Hepatocyte (in vitro differentiated cells): ENCODE measurements around the gene AKAP1. TPM values are rescaled to one million over a fixed set of nuclear protein-coding genes. Genes with fewer than 3 reads are reported as not detected.

ENCODE experiments used
- DNase-seq: peaks from one replicate; pipeline ENCODE4 v3.0.0-alpha.2; 2016; ENCODE audit warnings: low spot score
- H2AFZ ChIP-seq: fragments of 200-600 bp; sonication (generic); 2 replicates; pipeline ENCODE4 v1.6.0; 2016; ENCODE audit warnings: antibody characterized with exemption, mild to moderate bottlenecking
- H3K27ac ChIP-seq: fragments of 200-600 bp; sonication (generic); 2 replicates; pipeline ENCODE4 v1.5.1; 2016; ENCODE audit warnings: mild to moderate bottlenecking
- H3K27me3 ChIP-seq: fragments of 200-600 bp; sonication (generic); 2 replicates; pipeline ENCODE4 v1.6.1; 2016
- H3K36me3 ChIP-seq: fragments of 200-600 bp; sonication (generic); replicated peaks from 2 replicates; pipeline ENCODE4 v1.5.1; 2016; ENCODE audit warnings: low read depth; ENCODE audit not compliant: insufficient read depth
- H3K4me1 ChIP-seq: fragments of 200-600 bp; sonication (generic); 2 replicates; pipeline ENCODE4 v1.5.1; 2016; ENCODE audit warnings: mild to moderate bottlenecking, moderate library complexity; ENCODE audit not compliant: insufficient read depth
- H3K4me2 ChIP-seq: fragments of 200-600 bp; sonication (generic); 2 replicates; pipeline ENCODE4 v1.6.0; 2016
- H3K4me3 ChIP-seq: fragments of 200-600 bp; sonication (generic); 2 replicates; pipeline ENCODE4 v1.5.1; 2016; ENCODE audit warnings: mild to moderate bottlenecking
- H3K79me2 ChIP-seq: fragments of 200-600 bp; sonication (generic); 2 replicates; pipeline ENCODE4 v1.6.0; 2017; ENCODE audit warnings: mild to moderate bottlenecking
- H3K9me2 ChIP-seq: fragments of 200-600 bp; sonication (generic); replicated peaks from 2 replicates; pipeline ENCODE4 v1.6.0; 2017; ENCODE audit warnings: mild to moderate bottlenecking; ENCODE audit not compliant: insufficient read depth
- H3K9me3 ChIP-seq: fragments of 200-600 bp; sonication (generic); 2 replicates; pipeline ENCODE4 v1.5.1; 2016; ENCODE audit warnings: low read depth, mild to moderate bottlenecking
- H4K20me1 ChIP-seq: fragments of 200-600 bp; sonication (generic); 2 replicates; pipeline ENCODE4 v1.6.0; 2016; ENCODE audit warnings: mild to moderate bottlenecking; ENCODE audit not compliant: insufficient read depth, poor library complexity, severe bottlenecking
- CTCF ChIP-seq: fragments of 200-600 bp; sonication (generic); IDR thresholded peaks from 2 replicates; pipeline ENCODE4 v1.5.1; 2016; ENCODE audit warnings: antibody characterized with exemption, mild to moderate bottlenecking; ENCODE audit not compliant: poor library complexity
- EZH2 ChIP-seq: fragments of 200-600 bp; sonication (generic); IDR thresholded peaks from 2 replicates; pipeline ENCODE4 v1.6.1; 2016; ENCODE audit warnings: antibody characterized with exemption, mild to moderate bottlenecking, borderline replicate concordance
- EZH2phosphoT487 ChIP-seq: fragments of 200-600 bp; sonication (generic); IDR thresholded peaks from one replicate; pipeline ENCODE4 v1.6.1; 2018; ENCODE audit warnings: antibody characterized with exemption, mild to moderate bottlenecking, low read depth, moderate library complexity; ENCODE audit not compliant: unreplicated experiment, severe bottlenecking
- WGBS: methylation state at CpG from one replicate; pipeline ENCODE4 v1.1.6; 2016; ENCODE audit warnings: low lambda C conversion rate; ENCODE audit errors: missing lambda C conversion rate; 5-methylcytosine and 5-hydroxymethylcytosine counted together
- polyA plus RNA-seq: library from polyadenylated mRNA; unstranded; fragments of >200 nt; fragmentation: Nextera tagmentation; extraction: Ambion mirVana; gene quantifications from 2 replicates; pipeline ENCODE4 v1.2.1, GENCODE V29; 2016
- total RNA-seq: library from RNA; depleted of rRNA; stranded (reverse); fragments of >200 nt; gene quantifications from 2 replicates; pipeline ENCODE4 v1.2.3, GENCODE V29; 2014

The AKAP1 gene
- total and polyA plus RNA-seq, 2 experiments from 2014 or later: 33.0 to 46.7 TPM

- Histone ChIP-seq H3K27ac (peak overlapping the region; percentile 98), H3K27me3 (no peaks in the 10 kb centered on the region), H2AFZ (peak overlapping the region; percentile 87), H3K79me2 (peaks cover 49% of the 10 kb centered on the region), H3K9me2 (no peaks in the 10 kb centered on the region), H3K36me3 (no peaks in the 10 kb centered on the region), H3K4me3 (peak overlapping the region; percentile 92), H3K9me3 (no peaks in the 10 kb centered on the region), H3K4me2 (peak overlapping the region; percentile 99), H4K20me1 (peaks cover 47% of the 10 kb centered on the region), H3K4me1 (peaks cover 48% of the 10 kb centered on the region)
- 2% methylated on average over 45 of the region's 45 CpGs for WGBS
- peak; percentile 79 for DNase-seq
- TF ChIP-seq EZH2phosphoT487 (no peak), EZH2 (no peak), CTCF (no peak)
Measured at GRCh38 chr17:57086069-57086930, 1.3 kb downstream of the AKAP1 start.

GRCh38 chr17:57088298-57088697 lies 3.3 kb downstream of the AKAP1 start:
- no peak overlapping the region for H2AFZ ChIP-seq
- no peaks in the 10 kb centered on the region for H3K9me2 ChIP-seq
- no peaks in the 10 kb centered on the region for H3K27me3 ChIP-seq
- H4K20me1 ChIP-seq: peaks cover 66% of the 10 kb centered on the region
- no peak overlapping the region for H3K4me3 ChIP-seq
- peak overlapping the region; percentile 99 for H3K4me2 ChIP-seq
- H3K27ac ChIP-seq: no peak overlapping the region
- 71% methylated on average over 1 of the region's 1 CpG for WGBS
- TF ChIP-seq EZH2phosphoT487: no peak
- no peak for TF ChIP-seq CTCF
- TF ChIP-seq EZH2: no peak
- H3K4me1 ChIP-seq: peaks cover 48% of the 10 kb centered on the region
- H3K9me3 ChIP-seq: no peaks in the 10 kb centered on the region
- DNase-seq: no peak
- H3K79me2 ChIP-seq: peaks cover 69% of the 10 kb centered on the region
- H3K36me3 ChIP-seq: no peaks in the 10 kb centered on the region

DNA sequence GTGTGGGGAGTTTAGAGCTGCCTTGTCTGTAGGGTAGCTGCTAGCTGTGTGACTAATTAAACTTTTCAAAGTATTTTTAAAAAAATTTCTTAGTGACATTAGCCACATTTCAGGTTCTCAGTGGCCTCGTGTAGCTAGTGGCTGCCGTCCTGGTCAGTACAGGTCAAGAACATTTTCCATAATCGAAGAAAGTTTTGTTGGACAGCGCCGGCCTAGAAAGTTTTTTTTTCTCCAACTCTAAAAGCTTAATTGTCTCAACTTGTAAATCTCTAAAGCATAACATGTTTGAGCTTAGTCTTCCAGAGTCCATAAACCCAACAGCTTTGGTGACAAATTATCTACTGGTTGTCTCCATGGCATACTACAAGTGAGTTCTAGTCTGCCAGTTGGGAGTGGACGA lies 4.3 kb downstream of the AKAP1 start:
- H2AFZ ChIP-seq: no peak overlapping the region
- peaks cover 80% of the 10 kb centered on the region for H3K79me2 ChIP-seq
- peak overlapping the region; percentile 99 for H3K4me2 ChIP-seq
- no peaks in the 10 kb centered on the region for H3K36me3 ChIP-seq
- H3K27me3 ChIP-seq: no peaks in the 10 kb centered on the region
- no peak overlapping the region for H3K4me3 ChIP-seq
- H3K4me1 ChIP-seq: peaks cover 48% of the 10 kb centered on the region
- peaks cover 69% of the 10 kb centered on the region for H4K20me1 ChIP-seq
- no peaks in the 10 kb centered on the region for H3K9me2 ChIP-seq
- DNase-seq: no peak
- TF ChIP-seq EZH2phosphoT487 (no peak), EZH2 (no peak), CTCF (no peak)
- WGBS: 80% methylated on average over 6 of the region's 6 CpGs
- no peaks in the 10 kb centered on the region for H3K9me3 ChIP-seq
- H3K27ac ChIP-seq: no peak overlapping the region
